NT2/D1 (cell line): ENCODE results near the gene SLMAP.

Source experiments
- SUZ12 ChIP-seq: IDR thresholded peaks from 2 replicates; pipeline ENCODE4 v1.6.1; 2011; ENCODE audit not compliant: insufficient read length, insufficient read depth; ENCODE audit errors: extremely low read depth
- YY1 ChIP-seq: IDR thresholded peaks from 2 replicates; pipeline ENCODE4 v1.6.1; 2011; ENCODE audit not compliant: insufficient read length, insufficient read depth
- ZNF274 ChIP-seq: IDR thresholded peaks from 2 replicates; pipeline ENCODE4 v1.6.1; 2011; ENCODE audit warnings: mild to moderate bottlenecking, low read depth, low read length

- TF ChIP-seq ZNF274 (no peak), YY1 (no peak), SUZ12 (no peak)
These were observed 82.5 kb downstream of the SLMAP start for GRCh38 chr3:57838627-57839026.
